GM23338 (cell line): ENCODE measurements around the gene RILPL1.

ENCODE experiments used
- CTCF ChIP-seq, 2 experiments: fragments of 200-600 bp in 1 of 2; sonication (generic) in 1 of 2; conservative IDR thresholded peaks; 2 replicates each; pipeline versions ENCODE4 v1.5.1 to v1.6.1; 2016 to 2017; ENCODE audit warnings: antibody characterized with exemption in 2 of 2, low read depth in 2 of 2, mild to moderate bottlenecking in 2 of 2, moderate library complexity in 1 of 2
- JUNB ChIP-seq: IDR thresholded peaks from one replicate; pipeline ENCODE4 v1.6.1; 2016; ENCODE audit warnings: antibody characterized with exemption; ENCODE audit not compliant: unreplicated experiment
- POLR2AphosphoS5 ChIP-seq: IDR thresholded peaks from 2 replicates; pipeline ENCODE4 v1.6.1; 2016; ENCODE audit warnings: antibody characterized with exemption, low read depth
- REST ChIP-seq: IDR thresholded peaks from one replicate; pipeline ENCODE4 v1.6.1; 2018; ENCODE audit warnings: antibody characterized with exemption; ENCODE audit not compliant: unreplicated experiment
- STAT1 ChIP-seq: IDR thresholded peaks from one replicate; pipeline ENCODE4 v1.6.1; 2016; ENCODE audit warnings: antibody characterized with exemption; ENCODE audit not compliant: unreplicated experiment
- ZNF462 ChIP-seq: fragments of 250-450 bp; sonication (Bioruptor Pico); IDR thresholded peaks from 2 replicates; pipeline ENCODE4 v1.5.0; 2020; ENCODE audit warnings: mild to moderate bottlenecking, moderate library complexity

- TF ChIP-seq CTCF (conservative IDR thresholded peaks at IDR 0.05; ENCODE audit: low read depth in 2 of 2) (no peak), POLR2AphosphoS5 (no peak), STAT1 (no peak), ZNF462 (CRISPR knock-in tag) (no peak), JUNB (no peak), REST (no peak)
Observed at GRCh38 chr12:123444092-123445026, 89.2 kb downstream of the RILPL1 start.
